PC-9 (cell line): ENCODE results near the gene NTN4. TPM values are rescaled to one million over a fixed set of nuclear protein-coding genes. Genes with fewer than 3 reads are reported as not detected.

Experiments
- BruUV-seq: library from RNA; stranded (reverse); fragments of 400-500 nt; replicated peaks from 2 replicates; lab custom pipeline; 2021; lab: Mats Ljungman, UMichigan
- CTCF ChIA-PET: fragments of 300-600 bp; sonication (Branson Sonifier 250); formaldehyde crosslinking; loops from one replicate; lab custom pipeline; 2022; ENCODE audit warnings: antibody characterized with exemption; lab: Charles Lee
- POLR2A ChIA-PET: fragments of 300-600 bp; sonication (Branson Sonifier 250); formaldehyde crosslinking; loops from one replicate; lab custom pipeline; 2022; ENCODE audit warnings: antibody characterized with exemption; ENCODE audit not compliant: unreplicated experiment; lab: Charles Lee
- DNase-seq, 2 experiments: peaks; one replicate each; pipeline versions ENCODE4 v3.0.0 to v3.0.0-alpha.2; 2015 to 2022; ENCODE audit warnings: mixed read lengths in 1 of 2
- H2AFZ ChIP-seq: fragments of 200-600 bp; sonication (generic); 2 replicates; pipeline ENCODE4 v1.8.1; 2017; ENCODE audit warnings: antibody characterized with exemption
- H3F3A ChIP-seq: fragments of 200-600 bp; sonication (generic); 2 replicates; pipeline ENCODE4 v1.8.1; 2017; ENCODE audit warnings: antibody characterized with exemption, mild to moderate bottlenecking, low read depth; ENCODE audit not compliant: insufficient read depth
- H3K27ac ChIP-seq: fragments of 200-600 bp; sonication (generic); 2 replicates; pipeline ENCODE4 v1.6.1; 2016; ENCODE audit warnings: mixed run types
- H3K27me3 ChIP-seq: fragments of 200-600 bp; sonication (generic); 2 replicates; pipeline ENCODE4 v1.6.1; 2016; ENCODE audit warnings: low read depth, mixed run types; ENCODE audit not compliant: insufficient read depth
- H3K36me3 ChIP-seq: fragments of 200-600 bp; sonication (generic); 2 replicates; pipeline ENCODE4 v1.6.1; 2016; ENCODE audit warnings: low read depth, mixed run types
- H3K4me1 ChIP-seq: fragments of 200-600 bp; sonication (generic); replicated peaks from 2 replicates; pipeline ENCODE4 v1.6.1; 2016; ENCODE audit warnings: mixed run types; ENCODE audit not compliant: insufficient read depth
- H3K4me2 ChIP-seq: fragments of 200-600 bp; sonication (generic); 2 replicates; pipeline ENCODE4 v1.6.1; 2017; ENCODE audit warnings: mixed run types
- H3K4me3 ChIP-seq: fragments of 200-600 bp; sonication (generic); 2 replicates; pipeline ENCODE4 v1.6.1; 2016; ENCODE audit warnings: mixed run types
- H3K79me2 ChIP-seq: fragments of 200-600 bp; sonication (generic); 2 replicates; pipeline ENCODE4 v1.6.1; 2017; ENCODE audit warnings: low read depth, mixed run types
- H3K9me2 ChIP-seq: fragments of 200-600 bp; sonication (generic); 2 replicates; pipeline ENCODE4 v1.8.1; 2017; ENCODE audit warnings: mild to moderate bottlenecking; ENCODE audit not compliant: insufficient read depth
- H3K9me3 ChIP-seq: fragments of 200-600 bp; sonication (generic); 2 replicates; pipeline ENCODE4 v1.8.1; 2016; ENCODE audit warnings: low read depth; ENCODE audit not compliant: insufficient read depth
- H4K20me1 ChIP-seq: fragments of 200-600 bp; sonication (generic); 2 replicates; pipeline ENCODE4 v1.8.1; 2017; ENCODE audit not compliant: insufficient read depth
- CTCF ChIP-seq: fragments of 200-600 bp; sonication (generic); conservative IDR thresholded peaks from 2 replicates; pipeline ENCODE4 v1.6.1; 2017; ENCODE audit warnings: mixed run types, antibody characterized with exemption, mild to moderate bottlenecking, moderate library complexity
- EZH2 ChIP-seq: fragments of 200-600 bp; sonication (generic); IDR thresholded peaks from 2 replicates; pipeline ENCODE4 v1.8.0; 2017; ENCODE audit warnings: antibody characterized with exemption, low read depth
- intact Hi-C: fragments of 100-400 bp; cut with micrococcal nuclease; formaldehyde crosslinking; loops from one replicate; pipeline ENCODE4 v1.10.0; 2022; ENCODE audit not compliant: unreplicated experiment
- total RNA-seq: library from RNA; stranded (reverse); gene quantifications from 2 replicates; pipeline ENCODE4 v1.2.3, GENCODE V29; 2021

NTN4 gene
- total RNA-seq, 1 experiment from 2014 or later: 41.5 TPM

- peaks cover 57% of the 10 kb centered on the region for H3K36me3 ChIP-seq
- CTCF ChIA-PET: no interaction called here
These were observed 63.7 kb downstream of the NTN4 start for GRCh38 chr12:95726903-95727302.

GRCh38 chr12:95724767-95725166 lies 65.8 kb downstream of the NTN4 start:
- Histone ChIP-seq H3K9me2 (no peaks in the 10 kb centered on the region), H4K20me1 (0 out of 2 replicates have a peak, but pooled peaks cover 5% of the 10 kb centered on the region), H3K27ac (no peak overlapping the region), H3K36me3 (peaks cover 56% of the 10 kb centered on the region), H3K27me3 (no peaks in the 10 kb centered on the region), H3K9me3 (peaks cover 11% of the 10 kb centered on the region), H3K4me1 (no peaks in the 10 kb centered on the region), H3K79me2 (0 out of 2 replicates have a peak, but pooled peaks cover 3% of the 10 kb centered on the region), H3K4me2 (no peak overlapping the region), H3K4me3 (no peak overlapping the region), H3F3A (peaks cover 34% of the 10 kb centered on the region), H2AFZ (no peak overlapping the region)
- intact Hi-C loops: no loop called here
- CTCF ChIA-PET: no interaction called here
- no TSS peak for BruUV-seq
- no peak for DNase-seq
- POLR2A ChIA-PET: no interaction called here
- TF ChIP-seq EZH2 (no peak), CTCF (no peak)

More at GRCh38 chr12:95726903-95727302, 63.7 kb downstream of the NTN4 start:
- Histone ChIP-seq H3K4me2 (no peak overlapping the region), H3K79me2 (peaks cover 3% of the 10 kb centered on the region; the same call in 1 of the 2 replicates), H2AFZ (no peak overlapping the region), H3K4me3 (no peak overlapping the region), H3K27me3 (no peaks in the 10 kb centered on the region), H3K4me1 (no peaks in the 10 kb centered on the region), H3K27ac (no peak overlapping the region), H3K9me3 (peaks cover 13% of the 10 kb centered on the region), H4K20me1 (0 out of 2 replicates have a peak, but pooled peaks cover 5% of the 10 kb centered on the region), H3F3A (peaks cover 24% of the 10 kb centered on the region; the same call in 1 of the 2 replicates), H3K9me2 (no peaks in the 10 kb centered on the region)
- no TSS peak for BruUV-seq
- TF ChIP-seq CTCF (no peak), EZH2 (no peak)
- intact Hi-C loops: no loop called here
- DNase-seq: no peak
- POLR2A ChIA-PET: no interaction called here

GRCh38 chr12:95723693-95724384 lies 66.7 kb downstream of the NTN4 start:
- no peaks in the 10 kb centered on the region for H3K27me3 ChIP-seq
- H3K79me2 ChIP-seq: 0 out of 2 replicates have a peak, but pooled peaks cover 3% of the 10 kb centered on the region
- CTCF ChIA-PET: no interaction called here
- BruUV-seq: no TSS peak
- H3K9me2 ChIP-seq: no peaks in the 10 kb centered on the region
- POLR2A ChIA-PET: no interaction called here
- H3K4me3 ChIP-seq: no peak overlapping the region
- H2AFZ ChIP-seq: no peak overlapping the region
- 0 out of 2 replicates have a peak, but pooled peaks cover 5% of the 10 kb centered on the region for H4K20me1 ChIP-seq
- H3K4me2 ChIP-seq: no peak overlapping the region
- no peak for DNase-seq
- peaks cover 7% of the 10 kb centered on the region; the same call in 1 of the 2 replicates for H3K4me1 ChIP-seq
- intact Hi-C loops: no loop called here
- peaks cover 9% of the 10 kb centered on the region; the same call in 1 of the 2 replicates for H3K9me3 ChIP-seq
- peaks cover 57% of the 10 kb centered on the region for H3K36me3 ChIP-seq
- TF ChIP-seq CTCF (no peak), EZH2 (no peak)
- peaks cover 42% of the 10 kb centered on the region for H3F3A ChIP-seq
- no peak overlapping the region for H3K27ac ChIP-seq
